HepG2 (cell line): ENCODE measurements around the gene NINL. TPM values are rescaled to one million over a fixed set of nuclear protein-coding genes. Genes with fewer than 3 reads are reported as not detected.
A peak's percentile ranks its signal among the peaks of the same experiment; 100 is the strongest.

Source experiments
- BRCA1 ChIP-seq: sonication (generic); formaldehyde crosslinking; IDR thresholded peaks from 2 replicates; pipeline ENCODE4 v1.4.0; 2020; ENCODE audit warnings: missing genetic modification reagents
- ELF4 ChIP-seq: sonication (generic); formaldehyde crosslinking; IDR thresholded peaks from 2 replicates; pipeline ENCODE4 v1.5.0; 2020; ENCODE audit warnings: missing genetic modification reagents, mild to moderate bottlenecking, moderate library complexity, borderline replicate concordance
- GATA4 ChIP-seq: sonication (generic); IDR thresholded peaks from 2 replicates; pipeline ENCODE4 v1.6.1; 2016; ENCODE audit warnings: antibody characterized with exemption, low read depth, borderline replicate concordance
- IKZF1 ChIP-seq: fragments of 450-650 bp; IDR thresholded peaks from 2 replicates; pipeline ENCODE4 v1.7.1; 2016
- KDM2A ChIP-seq: sonication (generic); formaldehyde crosslinking; IDR thresholded peaks from 2 replicates; pipeline ENCODE4 v1.4.0; 2020; ENCODE audit warnings: low read depth, missing genetic modification reagents, borderline replicate concordance
- MTF1 ChIP-seq: sonication (generic); formaldehyde crosslinking; IDR thresholded peaks from 2 replicates; pipeline ENCODE4 v1.5.0; 2020; ENCODE audit warnings: missing genetic modification reagents
- NFE2L2 ChIP-seq: fragments of 150-350 bp; IDR thresholded peaks from 2 replicates; pipeline ENCODE4 v1.6.1; 2014; ENCODE audit warnings: low read length
- NFYC ChIP-seq: IDR thresholded peaks from 2 replicates; pipeline ENCODE4 v1.6.1; 2016; ENCODE audit warnings: missing genetic modification reagents, missing compliant biosample characterization
- PRDM15 ChIP-seq: sonication (generic); formaldehyde crosslinking; IDR thresholded peaks from 2 replicates; pipeline ENCODE4 v1.4.0; 2020; ENCODE audit warnings: missing genetic modification reagents
- RXRA ChIP-seq: sonication (generic); formaldehyde crosslinking; IDR thresholded peaks from 2 replicates; pipeline ENCODE4 v1.5.1; 2020; ENCODE audit warnings: missing genetic modification reagents
- SP1 ChIP-seq, 2 experiments: fragments of 450-650 bp in 1 of 2; sonication (generic) in 1 of 2; formaldehyde crosslinking in 1 of 2; IDR thresholded peaks; 2 replicates each; pipeline versions ENCODE4 v1.4.0 to v1.6.1; 2016 to 2020; ENCODE audit warnings: missing genetic modification reagents in 1 of 2
- ZBTB38 ChIP-seq: sonication (generic); formaldehyde crosslinking; IDR thresholded peaks from 2 replicates; pipeline ENCODE4 v1.5.1; 2020; ENCODE audit warnings: mild to moderate bottlenecking, missing genetic modification reagents
- ZFP1 ChIP-seq: IDR thresholded peaks from 2 replicates; pipeline ENCODE4 v1.6.1; 2016
- ZFP36L1 ChIP-seq: sonication (generic); formaldehyde crosslinking; IDR thresholded peaks from 2 replicates; pipeline ENCODE4 v1.8.0; 2022; ENCODE audit warnings: mild to moderate bottlenecking, missing genetic modification reagents, moderate library complexity
- ZMAT3 ChIP-seq: sonication (generic); formaldehyde crosslinking; conservative IDR thresholded peaks from 2 replicates; pipeline ENCODE4 v1.7.0; 2021; ENCODE audit warnings: missing genetic modification reagents
- ZNF276 ChIP-seq: sonication (generic); formaldehyde crosslinking; IDR thresholded peaks from 2 replicates; pipeline ENCODE4 v1.4.0; 2020; ENCODE audit warnings: mild to moderate bottlenecking, low read depth, missing genetic modification reagents
- ZNF331 ChIP-seq: sonication (generic); formaldehyde crosslinking; IDR thresholded peaks from 2 replicates; pipeline ENCODE4 v1.4.0; 2020; ENCODE audit warnings: missing genetic modification reagents
- ZNF343 ChIP-seq: sonication (generic); formaldehyde crosslinking; IDR thresholded peaks from 2 replicates; pipeline ENCODE4 v1.4.0; 2020; ENCODE audit warnings: mild to moderate bottlenecking, missing genetic modification reagents
- ZNF451 ChIP-seq: sonication (generic); formaldehyde crosslinking; IDR thresholded peaks from 2 replicates; pipeline ENCODE4 v1.5.0; 2020; ENCODE audit warnings: mild to moderate bottlenecking, missing genetic modification reagents
- ZNF562 ChIP-seq: sonication (generic); formaldehyde crosslinking; IDR thresholded peaks from 2 replicates; pipeline ENCODE4 v1.8.0; 2022; ENCODE audit warnings: missing genetic modification reagents, borderline replicate concordance
- ZNF660 ChIP-seq: sonication (generic); formaldehyde crosslinking; IDR thresholded peaks from 2 replicates; pipeline ENCODE4 v1.5.1; 2020; ENCODE audit warnings: mild to moderate bottlenecking, low read depth, missing genetic modification reagents, borderline replicate concordance
- ZNF772 ChIP-seq: sonication (generic); formaldehyde crosslinking; IDR thresholded peaks from 2 replicates; pipeline ENCODE4 v1.5.0; 2020; ENCODE audit warnings: mild to moderate bottlenecking, missing genetic modification reagents
- ZSCAN25 ChIP-seq: sonication (generic); formaldehyde crosslinking; IDR thresholded peaks from 2 replicates; pipeline ENCODE4 v1.8.0; 2022; ENCODE audit warnings: mild to moderate bottlenecking, missing genetic modification reagents
- polyA plus RNA-seq, 8 experiments: library from polyadenylated mRNA; depleted of rRNA in 3 of 8; stranded (reverse) in 7 of 8; unstranded in 1 of 8; fragments of >200 nt; fragmentation: Illumina TruSeq in 4 of 8; extraction: Trizol in 4 of 8; gene quantifications; 2 replicates each; pipeline versions ENCODE4 v1.2.1 to v1.2.3, GENCODE V29; 2011 to 2016; ENCODE audit warnings: low read depth in 4 of 8, missing spikeins in 1 of 8, mixed read lengths in 1 of 8; ENCODE audit not compliant: insufficient read depth in 1 of 8
- total RNA-seq, 5 experiments: library from RNA; depleted of rRNA; stranded (reverse); fragments of >200 nt; fragmentation: Illumina TruSeq; extraction: Trizol; gene quantifications; 2 replicates each; pipeline ENCODE4 v1.2.3, GENCODE V29; 2016; ENCODE audit warnings: low read depth in 1 of 5
- TF ChIP-seq, protein P1 (sequence below): sonication (generic); formaldehyde crosslinking; IDR thresholded peaks from 2 replicates; pipeline ENCODE4 v1.5.0; 2020; ENCODE audit warnings: mild to moderate bottlenecking, missing genetic modification reagents, moderate library complexity
- TF ChIP-seq, protein P2 (sequence below): sonication (generic); formaldehyde crosslinking; IDR thresholded peaks from 2 replicates; pipeline ENCODE4 v1.4.0; 2020; ENCODE audit warnings: mild to moderate bottlenecking, missing genetic modification reagents

Gene NINL
- total and polyA plus RNA-seq, 2 of the 13 experiments (the other 11 are each of a cell fraction or from before 2014, with no cell fraction given): 32.3 to 34.3 TPM

- TF ChIP-seq ZSCAN25 (CRISPR knock-in tag): no peak
- TF ChIP-seq ELF4 (CRISPR knock-in tag): no peak
- no peak; the same call in 1 of the 2 replicates for TF ChIP-seq ZNF331
- TF ChIP-seq ZNF660 (CRISPR knock-in tag): no peak
- no peak for TF ChIP-seq NFYC (CRISPR knock-in tag)
- no peak for TF ChIP-seq IKZF1
- TF ChIP-seq ZNF772 (CRISPR knock-in tag): no peak; the same call in 1 of the 2 replicates
- 0 out of 2 replicates have a peak, but pooled peaks have one; percentile 5 for TF ChIP-seq KDM2A (CRISPR knock-in tag)
- no peak for TF ChIP-seq SP1 (IDR thresholded peaks at IDR 0.05)
- 0 out of 2 replicates have a peak, but pooled peaks have one; percentile 22 for TF ChIP-seq SP1 (CRISPR knock-in tag; IDR thresholded peaks at IDR 0.05)
- TF ChIP-seq, protein P1, sequence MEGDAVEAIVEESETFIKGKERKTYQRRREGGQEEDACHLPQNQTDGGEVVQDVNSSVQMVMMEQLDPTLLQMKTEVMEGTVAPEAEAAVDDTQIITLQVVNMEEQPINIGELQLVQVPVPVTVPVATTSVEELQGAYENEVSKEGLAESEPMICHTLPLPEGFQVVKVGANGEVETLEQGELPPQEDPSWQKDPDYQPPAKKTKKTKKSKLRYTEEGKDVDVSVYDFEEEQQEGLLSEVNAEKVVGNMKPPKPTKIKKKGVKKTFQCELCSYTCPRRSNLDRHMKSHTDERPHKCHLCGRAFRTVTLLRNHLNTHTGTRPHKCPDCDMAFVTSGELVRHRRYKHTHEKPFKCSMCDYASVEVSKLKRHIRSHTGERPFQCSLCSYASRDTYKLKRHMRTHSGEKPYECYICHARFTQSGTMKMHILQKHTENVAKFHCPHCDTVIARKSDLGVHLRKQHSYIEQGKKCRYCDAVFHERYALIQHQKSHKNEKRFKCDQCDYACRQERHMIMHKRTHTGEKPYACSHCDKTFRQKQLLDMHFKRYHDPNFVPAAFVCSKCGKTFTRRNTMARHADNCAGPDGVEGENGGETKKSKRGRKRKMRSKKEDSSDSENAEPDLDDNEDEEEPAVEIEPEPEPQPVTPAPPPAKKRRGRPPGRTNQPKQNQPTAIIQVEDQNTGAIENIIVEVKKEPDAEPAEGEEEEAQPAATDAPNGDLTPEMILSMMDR (CRISPR knock-in tag): no peak
- TF ChIP-seq MTF1: no peak
- no peak for TF ChIP-seq ZBTB38
- TF ChIP-seq ZNF562 (CRISPR knock-in tag): no peak
- no peak for TF ChIP-seq ZMAT3 (CRISPR knock-in tag)
- no peak for TF ChIP-seq PRDM15
- no peak for TF ChIP-seq NFE2L2
- no peak for TF ChIP-seq ZNF343 (CRISPR knock-in tag)
- no peak; the same call in 1 of the 2 replicates for TF ChIP-seq ZFP36L1 (CRISPR knock-in tag)
- no peak for TF ChIP-seq ZNF276 (CRISPR knock-in tag)
- TF ChIP-seq BRCA1 (CRISPR knock-in tag): no peak
- no peak for TF ChIP-seq RXRA (CRISPR knock-in tag)
- TF ChIP-seq ZNF451: no peak
- no peak for TF ChIP-seq GATA4
- TF ChIP-seq, protein P2, sequence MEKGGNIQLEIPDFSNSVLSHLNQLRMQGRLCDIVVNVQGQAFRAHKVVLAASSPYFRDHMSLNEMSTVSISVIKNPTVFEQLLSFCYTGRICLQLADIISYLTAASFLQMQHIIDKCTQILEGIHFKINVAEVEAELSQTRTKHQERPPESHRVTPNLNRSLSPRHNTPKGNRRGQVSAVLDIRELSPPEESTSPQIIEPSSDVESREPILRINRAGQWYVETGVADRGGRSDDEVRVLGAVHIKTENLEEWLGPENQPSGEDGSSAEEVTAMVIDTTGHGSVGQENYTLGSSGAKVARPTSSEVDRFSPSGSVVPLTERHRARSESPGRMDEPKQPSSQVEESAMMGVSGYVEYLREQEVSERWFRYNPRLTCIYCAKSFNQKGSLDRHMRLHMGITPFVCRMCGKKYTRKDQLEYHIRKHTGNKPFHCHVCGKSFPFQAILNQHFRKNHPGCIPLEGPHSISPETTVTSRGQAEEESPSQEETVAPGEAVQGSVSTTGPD (CRISPR knock-in tag): no peak
- TF ChIP-seq ZFP1: no peak
These were observed 59.5 kb downstream of the NINL start (continued) for GRCh38 chr20:25525867-25526266.
